ENCODE data around the gene CSNK1D.

The CSNK1D gene

GRCh38 chr17:82231562-82232321 is 41.8 kb downstream of the CSNK1D start:
- TF ChIP-seq CTCF (IDR thresholded peaks at IDR 0.05; ENCODE audit: extremely low read depth, missing control alignments) = no peak
- no peak for DNase-seq (ENCODE audit: low spot score)

GRCh38 chr17:82231312-82231561 is 42.3 kb downstream of the CSNK1D start:
- DNase-seq (ENCODE audit: low spot score) = no peak
- TF ChIP-seq CTCF (IDR thresholded peaks at IDR 0.05; ENCODE audit: extremely low read depth, missing control alignments) = no peak

- DNase-seq (ENCODE audit: low spot score) = peak; percentile 94
- peak; percentile 2 for TF ChIP-seq CTCF (IDR thresholded peaks at IDR 0.05; ENCODE audit: extremely low read depth, missing control alignments)
Measured at GRCh38 chr17:82230609-82231311, 42.7 kb downstream of the CSNK1D start.

GRCh38 chr17:82229698-82230608 is 43.5 kb downstream of the CSNK1D start:
- no peak for DNase-seq (ENCODE audit: low spot score)
- TF ChIP-seq CTCF (IDR thresholded peaks at IDR 0.05; ENCODE audit: extremely low read depth, missing control alignments) = no peak

- peak; percentile 99 for DNase-seq (ENCODE audit: low spot score)
Measured at GRCh38 chr17:82228842-82229697, 44.4 kb downstream of the CSNK1D start, which contains the start of gene SLC16A3. SLC16A3 (plus strand) TSS chr17:82229042; CDS start chr17:82236009, 6,967 bp downstream.

More at GRCh38 chr17:82228842-82229697, 44.4 kb downstream of the CSNK1D start, which contains the start of gene SLC16A3:
- TF ChIP-seq CTCF (IDR thresholded peaks at IDR 0.05; ENCODE audit: extremely low read depth, missing control alignments) = no peak
